ENCODE data around the gene SVIL.
"Not testable (repeated sequence)": the region's sequence is repeated elsewhere in the genome, so short reads cannot be mapped to it uniquely, and the experiment has no call there.

SVIL gene

GRCh38 chr10:29553544-29554250 is 81.1 kb downstream of the SVIL start:
- TF ChIP-seq CTCF (conservative IDR thresholded peaks at IDR 0.05), result no peak
- H3K27ac ChIP-seq, result no peak overlapping the region

GRCh38 chr10:29553116-29553515 is 81.7 kb downstream of the SVIL start:
- H3K27ac ChIP-seq, result not testable (repeated sequence)

GRCh38 chr10:29549493-29549892 is 85.3 kb downstream of the SVIL start:
- not testable (repeated sequence) for H3K27ac ChIP-seq

GRCh38 chr10:29546773-29547313 is 87.9 kb downstream of the SVIL start:
- TF ChIP-seq CTCF (conservative IDR thresholded peaks at IDR 0.05), result no peak
- H3K27ac ChIP-seq, result no peak overlapping the region

GRCh38 chr10:29545122-29545521 is 89.6 kb downstream of the SVIL start:
- no peak for TF ChIP-seq CTCF (conservative IDR thresholded peaks at IDR 0.05)
- H3K27ac ChIP-seq, result no peak overlapping the region

GRCh38 chr10:29543715-29544114 is 91.1 kb downstream of the SVIL start:
- H3K27ac ChIP-seq, result no peak overlapping the region
- no peak for TF ChIP-seq CTCF (conservative IDR thresholded peaks at IDR 0.05)

- H3K27ac ChIP-seq, result no peak overlapping the region
- TF ChIP-seq CTCF (conservative IDR thresholded peaks at IDR 0.05), result no peak
These were observed 92.0 kb downstream of the SVIL start for GRCh38 chr10:29542723-29543122.

GRCh38 chr10:29541422-29542210 is 93.2 kb downstream of the SVIL start:
- H3K27ac ChIP-seq, result no peak overlapping the region
- TF ChIP-seq CTCF (conservative IDR thresholded peaks at IDR 0.05), result no peak
